Loucy (cell line): ENCODE results near the gene SCTR.

Source experiments
- CTCF ChIP-seq: fragments of 200-600 bp; sonication (generic); conservative IDR thresholded peaks from 2 replicates; pipeline ENCODE4 v1.5.1; 2014; ENCODE audit warnings: mild to moderate bottlenecking, antibody characterized with exemption, low read length
- EZH2phosphoT487 ChIP-seq: fragments of 200-600 bp; IDR thresholded peaks from 2 replicates; pipeline ENCODE4 v1.6.1; 2018; ENCODE audit warnings: antibody characterized with exemption, mild to moderate bottlenecking, moderate library complexity, borderline replicate concordance

GRCh38 chr2:119550346-119550745 lies 26.1 kb upstream of the SCTR start:
- TF ChIP-seq EZH2phosphoT487 (no peak), CTCF (no peak)
